Activated CD4-positive, alpha-beta T cell treated with anti-CD3 and anti-CD28 coated beads for 36 hours (primary cell): Measurements from ENCODE around the gene F10. TPM values are rescaled to one million over a fixed set of nuclear protein-coding genes. Genes with fewer than 3 reads are reported as not detected.
"Not testable (repeated sequence)": the region's sequence is repeated elsewhere in the genome, so short reads cannot be mapped to it uniquely, and the experiment has no call there.

ENCODE experiments used
- ATAC-seq: fragments of 200-7000 bp; cut with Tn5 transposase; one replicate; pipeline ENCODE4 v1.10.0; 2021; ENCODE audit warnings: mild to moderate bottlenecking, moderate library complexity
- CTCF ChIA-PET: fragments of 350-600 bp; sonication (Branson Sonifier 250); formaldehyde crosslinking; loops from one replicate; lab custom pipeline; 2021; ENCODE audit warnings: antibody characterized with exemption; lab: Charles Lee
- POLR2A ChIA-PET: fragments of 350-600 bp; sonication (Branson Sonifier 250); formaldehyde crosslinking; loops from one replicate; lab custom pipeline; 2021; ENCODE audit warnings: antibody characterized with exemption, inconsistent platforms; lab: Charles Lee
- DNase-seq: peaks from one replicate; pipeline ENCODE4 v3.0.0-alpha.2; 2020
- H3K27ac Mint-ChIP-seq: one replicate; pipeline ENCODE4 v1.8.0; 2021; ENCODE audit warnings: mixed read lengths
- H3K27me3 Mint-ChIP-seq: one replicate; pipeline ENCODE4 v1.8.0; 2021; ENCODE audit warnings: mixed read lengths
- H3K36me3 Mint-ChIP-seq: one replicate; pipeline ENCODE4 v1.8.0; 2021; ENCODE audit warnings: low read depth, mixed read lengths
- H3K4me1 Mint-ChIP-seq: one replicate; pipeline ENCODE4 v1.8.0; 2021; ENCODE audit warnings: mixed read lengths
- H3K4me3 Mint-ChIP-seq: one replicate; pipeline ENCODE4 v1.8.0; 2021; ENCODE audit warnings: mild to moderate bottlenecking, moderate library complexity, mixed read lengths
- H3K9me3 Mint-ChIP-seq: one replicate; pipeline ENCODE4 v1.8.0; 2021; ENCODE audit warnings: low read depth, mixed read lengths
- intact Hi-C, 2 experiments: fragments of 100-400 bp; cut with DNase I in 1 of 2; cut with micrococcal nuclease in 1 of 2; formaldehyde crosslinking; loops; one replicate each; pipeline versions ENCODE4 v1.14.2 to v1.15.1; 2022 to 2024; cut with DNase I, micrococcal nuclease
- total RNA-seq, 2 experiments: library from RNA; stranded (reverse); gene quantifications; one replicate each; pipeline ENCODE4 v1.2.3, GENCODE V29; 2021

F10 gene
- total RNA-seq, 2 experiments from 2014 or later, result not detected

DNA sequence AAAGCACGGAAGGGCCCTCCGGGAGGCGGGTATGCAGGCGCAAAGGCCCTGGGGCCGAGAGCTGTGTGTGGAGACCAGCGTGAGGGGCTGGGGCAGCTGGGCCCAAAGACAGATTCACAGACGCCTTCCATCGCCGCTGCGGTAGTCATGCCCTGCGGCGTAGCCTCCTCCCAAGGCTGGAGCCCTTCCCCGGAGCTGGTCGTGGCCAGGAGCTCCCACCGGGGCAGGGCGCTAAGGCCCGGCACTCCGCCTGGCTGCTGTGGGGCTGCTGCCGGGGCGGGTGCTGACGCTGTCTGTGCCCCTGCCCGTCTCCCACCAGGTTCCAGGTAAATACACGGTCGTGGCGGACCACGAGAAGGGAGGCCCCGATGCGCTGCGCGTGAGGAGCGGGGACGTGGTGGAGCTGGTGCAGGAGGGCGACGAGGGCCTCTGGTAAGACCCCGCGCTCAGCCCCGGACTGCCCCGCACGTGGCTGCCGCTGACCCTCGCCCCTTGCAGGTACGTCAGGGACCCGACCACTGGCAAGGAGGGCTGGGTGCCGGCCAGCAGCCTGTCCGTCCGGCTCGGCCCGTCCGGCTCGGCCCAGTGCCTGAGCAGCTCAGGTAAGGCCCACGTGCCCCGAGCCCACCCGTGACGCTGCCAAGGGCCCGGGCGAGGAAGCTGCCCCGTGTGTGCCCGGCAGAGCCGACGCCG, 26.4 kb upstream of the F10 start:
- Mint-ChIP-seq H3K36me3 (no peaks in the 10 kb centered on the region), H3K27ac (no peak overlapping the region), H3K4me3 (no peak overlapping the region), H3K27me3 (no peaks in the 10 kb centered on the region), H3K4me1 (no peaks in the 10 kb centered on the region), H3K9me3 (no peaks in the 10 kb centered on the region)
- POLR2A ChIA-PET, result no interaction called here
- DNase-seq (no peak), ATAC-seq (no peak)
- CTCF ChIA-PET, result no interaction called here
- intact Hi-C loops, result no loop called here

DNA sequence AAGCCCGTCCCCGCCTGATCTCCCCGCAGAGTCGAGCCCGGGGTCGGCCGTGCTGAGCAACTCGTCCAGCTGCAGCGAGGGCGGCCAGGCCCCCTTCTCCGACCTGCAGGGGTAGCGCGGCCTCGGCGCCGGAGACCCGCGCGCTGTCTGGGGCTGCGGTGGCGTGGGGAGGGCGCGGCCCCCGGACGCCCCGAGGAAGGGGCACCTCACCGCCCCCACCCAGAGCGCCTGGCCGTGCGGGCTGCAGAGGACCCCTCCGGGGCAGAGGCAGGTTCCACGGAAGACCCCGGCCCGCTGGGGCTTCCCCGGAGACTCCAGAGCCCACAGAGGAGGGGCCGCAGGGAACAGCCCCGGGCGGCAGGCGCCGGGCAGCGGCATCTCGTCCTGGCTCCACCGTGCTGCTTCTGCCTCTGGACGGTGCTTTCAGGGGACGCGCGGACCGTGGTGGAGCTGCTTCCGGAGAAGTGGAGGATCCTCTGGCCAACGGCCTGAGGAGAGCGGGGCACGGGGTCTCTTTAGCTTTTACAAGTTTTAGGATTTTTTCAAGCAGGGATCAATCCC, 25.8 kb upstream of the F10 start:
- no peaks in the 10 kb centered on the region for H3K27me3 Mint-ChIP-seq
- ChIA-PET CTCF (interaction anchor here (0.5 kb wide), 1 partner anchor 452 kb away, joined by 3 read pairs; no protein-coding TSS in a partner anchor), POLR2A (no interaction called here)
- H3K27ac Mint-ChIP-seq, result no peak overlapping the region
- no peaks in the 10 kb centered on the region for H3K36me3 Mint-ChIP-seq
- no peak for ATAC-seq
- intact Hi-C loops, result no loop called here
- no peaks in the 10 kb centered on the region for H3K4me1 Mint-ChIP-seq
- H3K4me3 Mint-ChIP-seq, result no peak overlapping the region
- no peaks in the 10 kb centered on the region for H3K9me3 Mint-ChIP-seq
- DNase-seq, result no peak

DNA sequence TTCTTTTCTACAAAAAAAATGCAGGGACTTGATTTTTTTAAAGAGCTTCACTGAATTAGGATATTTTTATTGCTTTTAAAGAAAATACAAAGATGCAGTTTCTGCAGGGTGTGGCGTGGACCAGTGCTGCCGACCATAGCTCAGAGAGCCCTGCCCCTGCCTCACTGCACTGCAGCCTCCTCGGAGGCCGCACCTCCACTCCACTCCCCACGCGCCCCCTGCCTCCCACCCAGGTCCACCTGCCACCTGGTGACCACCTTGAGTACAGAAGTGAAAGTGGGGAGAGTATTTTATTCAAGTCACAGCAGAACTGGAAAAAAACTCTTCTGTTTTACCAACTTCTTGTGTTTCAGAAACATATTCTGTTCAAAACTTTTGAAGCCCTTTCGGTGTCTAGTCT, 24.9 kb upstream of the F10 start:
- H3K4me1 Mint-ChIP-seq, result no peaks in the 10 kb centered on the region
- ATAC-seq, result no peak
- CTCF ChIA-PET, result interaction anchor here (0.5 kb wide), 2 partner anchors 452 to 650 kb away, joined by 3 read pairs; no protein-coding TSS in a partner anchor
- no peaks in the 10 kb centered on the region for H3K27me3 Mint-ChIP-seq
- no peak for DNase-seq
- POLR2A ChIA-PET, result no interaction called here
- intact Hi-C loops, result no loop called here
- H3K9me3 Mint-ChIP-seq, result no peaks in the 10 kb centered on the region
- no peak overlapping the region for H3K27ac Mint-ChIP-seq
- no peak overlapping the region for H3K4me3 Mint-ChIP-seq
- H3K36me3 Mint-ChIP-seq, result no peaks in the 10 kb centered on the region

DNA sequence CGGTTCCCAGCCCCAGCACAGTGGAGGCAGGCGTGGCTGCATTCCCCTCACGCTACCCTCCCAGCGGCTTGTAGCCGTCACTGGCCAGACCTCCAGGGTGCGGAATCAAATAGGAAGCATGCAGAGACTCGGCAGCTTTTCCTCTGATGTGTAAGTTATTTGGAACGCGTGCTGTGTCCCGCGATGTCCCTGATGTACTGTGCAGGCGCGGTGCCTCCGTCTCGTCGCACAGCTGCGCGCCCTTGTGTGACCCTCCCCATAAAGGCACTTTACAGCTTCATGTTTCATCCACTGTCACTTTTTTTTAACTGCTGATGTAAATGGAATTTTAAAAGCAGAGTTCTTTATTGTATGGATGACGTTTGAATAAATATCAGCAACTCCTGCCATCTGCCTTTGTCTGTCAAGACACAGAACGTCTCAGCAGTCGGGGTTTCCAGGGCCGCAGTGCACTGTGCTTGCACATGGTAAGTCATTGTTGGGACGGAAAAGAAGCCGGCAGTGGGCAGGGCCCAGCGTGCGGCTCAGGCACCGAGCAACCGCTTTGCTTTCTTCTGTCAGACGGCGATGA, 24.4 kb upstream of the F10 start:
- Mint-ChIP-seq H3K27me3 (no peaks in the 10 kb centered on the region), H3K9me3 (no peaks in the 10 kb centered on the region), H3K27ac (no peak overlapping the region), H3K36me3 (no peaks in the 10 kb centered on the region), H3K4me3 (no peak overlapping the region), H3K4me1 (no peaks in the 10 kb centered on the region)
- CTCF ChIA-PET, result interaction anchor here (0.5 kb wide), 1 partner anchor 651 kb away, joined by 3 read pairs; no protein-coding TSS in a partner anchor
- DNase-seq, result no peak
- no peak for ATAC-seq
- intact Hi-C loops, result no loop called here
- POLR2A ChIA-PET, result no interaction called here

- H3K27ac Mint-ChIP-seq, result no peak overlapping the region
- DNase-seq, result no peak
- no peak overlapping the region for H3K4me3 Mint-ChIP-seq
- ChIA-PET CTCF (no interaction called here), POLR2A (no interaction called here)
- ATAC-seq, result no peak
- no peaks in the 10 kb centered on the region for H3K36me3 Mint-ChIP-seq
- H3K4me1 Mint-ChIP-seq, result no peaks in the 10 kb centered on the region
- no peaks in the 10 kb centered on the region for H3K9me3 Mint-ChIP-seq
- H3K27me3 Mint-ChIP-seq, result no peaks in the 10 kb centered on the region
- intact Hi-C loops, result no loop called here
These were observed 23.5 kb upstream of the F10 start for GRCh38 chr13:113099142-113099541.

- DNase-seq, CTCF ChIA-PET, H3K4me1 Mint-ChIP-seq, ATAC-seq, H3K27me3 Mint-ChIP-seq, H3K36me3 Mint-ChIP-seq, H3K4me3 Mint-ChIP-seq, POLR2A ChIA-PET, H3K9me3 Mint-ChIP-seq, intact Hi-C loops, H3K27ac Mint-ChIP-seq: not testable (repeated sequence)
These were observed 20.3 kb upstream of the F10 start for GRCh38 chr13:113102302-113102701.

GRCh38 chr13:113102727-113103126, 19.9 kb upstream of the F10 start:
- Mint-ChIP-seq H3K4me3 (no peak overlapping the region), H3K36me3 (peaks cover 2% of the 10 kb centered on the region), H3K4me1 (no peaks in the 10 kb centered on the region), H3K9me3 (no peaks in the 10 kb centered on the region), H3K27me3 (no peaks in the 10 kb centered on the region), H3K27ac (no peak overlapping the region)
- intact Hi-C loops, result no loop called here
- DNase-seq (no peak), ATAC-seq (no peak)
- ChIA-PET POLR2A (no interaction called here), CTCF (no interaction called here)

GRCh38 chr13:113103646-113104045, 19.0 kb upstream of the F10 start:
- peaks cover 2% of the 10 kb centered on the region for H3K36me3 Mint-ChIP-seq
- CTCF ChIA-PET, result no interaction called here
- intact Hi-C loops, result no loop called here
- no peaks in the 10 kb centered on the region for H3K9me3 Mint-ChIP-seq
- POLR2A ChIA-PET, result no interaction called here
- no peaks in the 10 kb centered on the region for H3K4me1 Mint-ChIP-seq
- ATAC-seq, result no peak
- no peak for DNase-seq
- no peak overlapping the region for H3K4me3 Mint-ChIP-seq
- H3K27ac Mint-ChIP-seq, result no peak overlapping the region
- no peaks in the 10 kb centered on the region for H3K27me3 Mint-ChIP-seq

DNA sequence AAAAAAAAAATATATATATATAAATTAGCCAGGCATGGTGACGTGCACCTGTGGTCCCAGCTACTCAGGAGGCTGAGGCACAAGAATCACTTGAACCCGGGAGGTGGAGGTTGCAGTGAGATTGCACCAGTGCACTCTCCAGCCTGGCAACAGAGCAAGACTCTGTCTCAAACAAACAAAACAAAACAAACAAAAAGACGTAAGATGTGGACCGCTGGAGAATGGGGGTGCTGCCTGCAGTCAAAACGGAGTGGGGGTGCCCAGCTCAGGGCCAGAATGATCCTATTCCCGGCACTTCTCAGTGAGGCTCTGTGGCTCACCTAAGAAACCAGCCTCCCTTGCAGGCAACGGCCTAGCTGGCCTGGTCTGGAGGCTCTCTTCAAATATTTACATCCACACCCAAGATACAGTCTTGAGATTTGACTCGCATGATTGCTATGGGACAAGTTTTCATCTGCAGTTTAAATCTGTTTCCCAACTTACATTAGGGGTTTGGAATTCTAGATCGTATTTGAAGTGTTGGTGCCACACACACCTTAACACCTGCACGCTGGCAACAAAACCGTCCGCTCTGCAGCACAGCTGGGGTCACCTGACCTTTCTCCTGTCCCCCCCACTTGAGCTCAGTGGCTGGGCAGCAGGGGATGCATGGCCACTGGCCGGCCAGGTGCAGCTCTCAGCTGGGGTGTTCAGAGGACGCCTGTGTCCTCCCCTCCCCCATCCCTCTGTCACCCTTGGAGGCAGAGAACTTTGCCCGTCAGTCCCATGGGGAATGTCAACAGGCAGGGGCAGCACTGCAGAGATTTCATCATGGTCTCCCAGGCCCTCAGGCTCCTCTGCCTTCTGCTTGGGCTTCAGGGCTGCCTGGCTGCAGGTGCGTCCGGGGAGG, 17.3 kb upstream of the F10 start, which contains the start of gene F7:
TSS of gene F7 (plus strand) at position 760 of the 889 bp plus-strand sequence. CDS start at position 811, 51 bp downstream.
- peaks cover 2% of the 10 kb centered on the region for H3K4me1 Mint-ChIP-seq

DNA sequence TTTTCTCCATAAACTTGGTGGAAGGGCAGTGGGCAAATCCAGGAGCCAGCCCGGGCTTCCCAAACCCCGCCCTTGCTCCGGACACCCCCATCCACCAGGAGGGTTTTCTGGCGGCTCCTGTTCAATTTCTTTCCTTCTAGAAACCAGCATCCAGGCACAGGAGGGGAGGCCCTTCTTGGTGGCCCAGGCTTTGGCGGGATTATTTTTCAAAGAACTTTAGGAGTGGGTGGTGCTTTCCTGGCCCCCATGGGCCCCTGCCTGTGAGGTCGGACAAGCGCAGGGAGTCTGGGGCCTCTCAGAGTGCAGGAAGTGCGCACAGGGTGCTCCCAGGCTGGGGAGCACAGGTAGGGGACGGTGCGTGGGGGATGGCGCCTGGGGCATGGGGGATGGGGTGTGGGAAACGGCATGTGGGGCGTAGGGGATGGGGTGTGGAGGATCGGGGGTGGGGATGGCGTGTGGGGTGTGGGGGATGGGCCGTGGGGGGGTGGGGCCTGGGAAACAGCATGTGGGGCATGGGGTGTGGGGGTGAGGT, 16.6 kb upstream of the F10 start:
- Mint-ChIP-seq H3K27me3 (peaks cover 3% of the 10 kb centered on the region), H3K9me3 (no peaks in the 10 kb centered on the region), H3K4me1 (peaks cover 2% of the 10 kb centered on the region), H3K36me3 (peaks cover 4% of the 10 kb centered on the region), H3K27ac (no peak overlapping the region), H3K4me3 (no peak overlapping the region)
- DNase-seq, result no peak
- POLR2A ChIA-PET, result no interaction called here
- intact Hi-C loops, result no loop called here
- CTCF ChIA-PET, result no interaction called here
- ATAC-seq, result no peak

More for the DNA sequence above, 17.3 kb upstream of the F10 start, which contains the start of gene F7:
- no peak for DNase-seq
- CTCF ChIA-PET, result interaction anchor here (0.6 kb wide), 1 partner anchor 13 kb away, joined by 3 read pairs; no protein-coding TSS in a partner anchor
- POLR2A ChIA-PET, result no interaction called here
- intact Hi-C loops, result no loop called here
- Mint-ChIP-seq H3K36me3 (peaks cover 4% of the 10 kb centered on the region), H3K4me3 (no peak within 1 kb of the TSS), H3K9me3 (no peaks in the 10 kb centered on the region), H3K27me3 (peaks cover 3% of the 10 kb centered on the region), H3K27ac (no peak within 1 kb of the TSS)
- no peak for ATAC-seq

GRCh38 chr13:113106711-113107351, 15.8 kb upstream of the F10 start:
- H3K4me3 Mint-ChIP-seq, result peak overlapping the region; percentile 35
- intact Hi-C loops, result no loop called here
- POLR2A ChIA-PET, result no interaction called here
- no peaks in the 10 kb centered on the region for H3K9me3 Mint-ChIP-seq
- DNase-seq (peak; percentile 35), ATAC-seq (peak; percentile 18)
- H3K36me3 Mint-ChIP-seq, result peaks cover 4% of the 10 kb centered on the region
- peaks cover 2% of the 10 kb centered on the region for H3K4me1 Mint-ChIP-seq
- CTCF ChIA-PET, result no interaction called here
- peaks cover 3% of the 10 kb centered on the region for H3K27me3 Mint-ChIP-seq
- no peak overlapping the region for H3K27ac Mint-ChIP-seq
